GM19438 (cell line): ENCODE data around the gene TMED9.
"Not testable (repeated sequence)": the region's sequence is repeated elsewhere in the genome, so short reads cannot be mapped to it uniquely, and the experiment has no call there.

ENCODE experiments used
- ATAC-seq: cut with Tn5 transposase; IDR thresholded peaks from one replicate; pipeline ENCODE4 v1.9.1; 2021; ENCODE audit warnings: low read depth; ENCODE audit not compliant: unreplicated experiment

TMED9 gene

GRCh38 chr5:177605078-177605477 is 13.1 kb downstream of the TMED9 start:
- no peak for ATAC-seq

DNA sequence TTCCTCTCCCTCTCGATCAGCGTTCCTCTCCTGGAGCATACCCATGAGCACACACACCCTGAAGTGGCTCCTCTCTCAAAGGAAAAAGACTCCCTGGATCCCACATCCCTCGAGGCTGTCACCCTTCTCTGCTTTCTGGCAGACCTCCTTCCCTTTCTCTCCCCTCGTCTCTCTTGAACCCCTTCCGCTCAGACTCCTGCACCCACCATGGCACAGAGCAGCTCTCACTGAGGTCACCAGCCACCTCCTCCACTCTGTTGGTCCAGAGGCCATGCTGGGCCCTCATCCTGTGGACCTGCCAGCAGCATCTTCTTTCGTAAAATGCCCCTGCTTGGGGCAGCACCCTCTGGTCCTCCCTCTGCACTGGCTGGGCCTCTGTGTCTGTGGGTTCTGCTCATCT is 13.7 kb downstream of the TMED9 start:
- ATAC-seq = no peak

DNA sequence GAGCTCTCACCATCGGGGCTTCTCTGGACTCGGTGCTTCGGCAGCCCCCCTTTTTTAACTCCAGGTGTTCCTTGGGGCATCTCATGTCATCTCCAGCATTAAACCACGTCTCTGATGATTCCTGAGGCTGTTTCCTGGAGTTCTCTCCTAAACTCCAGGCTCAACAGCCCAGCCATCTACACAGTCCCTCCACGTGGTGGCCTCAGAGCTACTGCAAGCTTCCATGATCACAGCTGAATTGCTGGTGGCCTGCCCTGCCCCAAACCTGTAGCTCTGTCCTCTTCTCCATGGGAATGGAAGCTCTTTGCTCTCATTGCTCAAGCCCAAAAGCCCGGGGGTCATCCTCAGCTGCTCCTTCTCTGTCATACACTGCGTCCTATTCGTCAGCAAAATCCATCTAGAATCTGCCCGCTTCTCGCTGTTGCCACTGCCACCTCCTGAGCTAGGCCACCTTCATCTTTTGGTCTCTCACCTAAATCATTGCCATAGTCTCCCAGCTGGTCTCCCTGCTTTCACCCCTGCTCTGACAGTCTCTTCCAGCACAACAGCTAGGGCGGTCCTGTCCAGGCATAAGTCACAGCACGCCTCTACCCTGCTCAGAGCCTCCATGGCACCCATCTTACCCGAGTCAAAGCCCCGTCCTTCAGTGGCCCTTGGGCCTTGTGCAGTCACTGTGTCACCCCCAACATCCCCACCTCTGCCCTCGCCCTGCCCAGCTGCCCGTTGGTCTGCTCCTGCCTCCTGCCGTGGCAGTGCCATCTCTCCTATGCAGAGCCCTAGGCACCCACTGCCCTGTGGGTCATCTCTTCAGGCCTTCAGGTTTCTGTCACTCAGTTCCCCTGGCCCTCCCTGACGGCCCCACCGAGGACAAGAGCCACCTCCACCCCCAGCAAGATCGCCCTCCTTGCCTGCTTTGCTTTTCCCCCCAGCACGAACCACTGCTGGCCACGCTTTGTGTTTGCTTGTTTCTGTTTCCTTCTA is 14.4 kb downstream of the TMED9 start:
- ATAC-seq = no peak

DNA sequence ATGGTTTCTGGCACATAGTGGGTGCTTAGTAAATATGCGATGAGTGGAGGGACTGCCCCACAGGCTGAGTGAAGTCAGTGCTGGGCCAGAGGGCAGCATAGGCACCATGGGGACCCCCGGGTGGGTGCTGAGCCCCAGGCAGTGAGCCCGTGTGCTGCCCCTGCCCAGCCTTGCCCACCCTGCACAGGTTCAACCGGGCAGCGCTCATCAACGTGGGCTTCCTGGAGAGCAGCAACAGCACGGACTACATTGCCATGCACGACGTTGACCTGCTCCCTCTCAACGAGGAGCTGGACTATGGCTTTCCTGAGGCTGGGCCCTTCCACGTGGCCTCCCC is 15.1 kb downstream of the TMED9 start:
- no peak for ATAC-seq

DNA sequence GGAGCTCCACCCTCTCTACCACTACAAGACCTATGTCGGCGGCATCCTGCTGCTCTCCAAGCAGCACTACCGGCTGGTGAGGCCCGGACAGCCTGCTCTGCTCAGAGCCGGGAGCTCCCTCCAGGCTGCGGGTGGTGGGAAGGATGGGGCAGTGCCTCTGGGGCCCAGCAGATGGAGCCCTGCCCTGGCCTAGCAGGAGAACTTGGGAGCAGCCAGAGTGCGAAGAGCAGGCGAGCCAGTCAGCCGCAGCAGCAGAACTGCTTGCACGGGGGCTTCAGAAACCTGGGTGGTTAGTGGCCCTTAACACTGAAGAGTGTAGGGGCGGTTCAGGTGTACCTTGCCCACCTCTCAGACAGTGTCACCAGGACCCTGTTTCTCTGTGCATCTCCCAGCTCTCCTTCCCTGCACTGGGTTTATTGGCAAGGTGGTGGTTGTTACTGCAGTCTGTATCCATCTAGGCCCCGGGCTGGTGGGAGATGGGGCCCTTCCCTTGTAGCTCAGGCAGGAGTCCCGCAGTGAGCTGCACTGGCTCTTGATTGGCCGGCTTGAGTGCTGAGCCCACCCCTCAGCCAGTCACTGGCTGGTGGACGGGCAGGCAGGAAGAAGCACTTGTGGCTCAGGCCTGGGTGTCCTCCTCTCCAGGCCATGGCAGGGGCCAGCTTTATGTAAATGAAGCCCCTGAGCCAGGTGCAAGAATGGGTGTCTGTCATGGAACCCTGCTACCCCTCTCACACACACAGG is 15.6 kb downstream of the TMED9 start:
- no peak for ATAC-seq

DNA sequence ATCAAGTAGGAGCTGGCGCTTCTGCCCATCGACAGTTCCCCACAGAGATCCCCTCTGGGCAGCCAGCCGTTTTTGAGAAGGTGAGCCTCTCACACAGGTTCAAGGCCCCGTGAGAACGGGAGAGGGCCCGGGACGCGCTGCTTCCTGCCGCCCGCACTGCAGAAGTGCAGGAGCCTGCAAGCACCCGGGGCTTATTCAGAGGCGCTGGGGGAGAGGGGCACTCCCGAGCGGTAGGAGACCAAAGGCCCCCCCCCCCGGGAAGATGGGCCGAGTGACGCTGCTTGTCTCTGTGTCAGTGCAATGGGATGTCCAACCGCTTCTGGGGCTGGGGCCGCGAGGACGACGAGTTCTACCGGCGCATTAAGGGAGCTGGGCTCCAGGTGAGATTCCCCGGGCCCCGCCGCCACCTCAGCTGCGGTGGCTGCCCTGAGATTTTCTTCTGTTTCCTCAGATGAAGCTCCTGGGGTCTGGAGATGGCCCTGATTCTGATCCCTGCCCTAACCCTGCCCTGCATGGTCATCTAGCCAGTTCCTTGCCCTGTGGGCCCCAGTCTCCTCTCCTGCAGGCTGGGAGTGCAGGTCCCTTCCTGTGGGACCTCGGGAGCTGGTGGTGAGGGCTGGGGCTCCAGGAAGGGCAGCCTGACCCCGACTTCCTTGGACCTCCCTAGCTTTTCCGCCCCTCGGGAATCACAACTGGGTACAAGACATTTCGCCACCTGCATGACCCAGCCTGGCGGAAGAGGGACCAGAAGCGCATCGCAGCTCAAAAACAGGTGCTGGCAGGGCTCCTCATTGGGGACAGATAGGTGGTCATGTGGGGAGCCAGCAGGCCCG is 16.5 kb downstream of the TMED9 start:
- ATAC-seq = no peak

DNA sequence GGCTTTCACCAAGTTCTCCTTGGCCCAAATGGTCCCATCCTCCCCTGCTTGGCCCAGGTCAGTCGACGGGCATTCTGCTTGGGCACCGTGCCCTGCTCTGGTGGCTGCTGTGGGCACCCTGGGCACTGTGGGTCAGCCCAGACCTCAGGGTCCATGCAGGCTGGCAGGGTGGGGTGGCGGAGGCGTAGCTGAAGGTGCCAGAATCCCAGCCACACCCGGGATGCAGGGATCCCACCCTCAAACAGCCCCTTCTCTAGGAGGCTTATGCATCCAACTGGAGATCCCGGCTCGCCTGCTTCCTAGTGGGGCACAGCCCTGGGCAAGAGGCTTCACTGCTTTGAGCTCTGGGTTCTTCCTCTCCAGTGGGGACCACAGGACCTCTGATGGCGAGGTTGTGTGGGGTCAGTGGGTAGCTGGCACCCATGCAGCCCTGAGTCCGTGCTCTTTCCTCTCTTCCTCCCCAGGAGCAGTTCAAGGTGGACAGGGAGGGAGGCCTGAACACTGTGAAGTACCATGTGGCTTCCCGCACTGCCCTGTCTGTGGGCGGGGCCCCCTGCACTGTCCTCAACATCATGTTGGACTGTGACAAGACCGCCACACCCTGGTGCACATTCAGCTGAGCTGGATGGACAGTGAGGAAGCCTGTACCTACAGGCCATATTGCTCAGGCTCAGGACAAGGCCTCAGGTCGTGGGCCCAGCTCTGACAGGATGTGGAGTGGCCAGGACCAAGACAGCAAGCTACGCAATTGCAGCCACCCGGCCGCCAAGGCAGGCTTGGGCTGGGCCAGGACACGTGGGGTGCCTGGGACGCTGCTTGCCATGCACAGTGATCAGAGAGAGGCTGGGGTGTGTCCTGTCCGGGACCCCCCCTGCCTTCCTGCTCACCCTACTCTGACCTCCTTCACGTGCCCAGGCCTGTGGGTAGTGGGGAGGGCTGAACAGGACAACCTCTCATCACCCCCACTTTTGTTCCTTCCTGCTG is 17.4 kb downstream of the TMED9 start:
- no peak for ATAC-seq

DNA sequence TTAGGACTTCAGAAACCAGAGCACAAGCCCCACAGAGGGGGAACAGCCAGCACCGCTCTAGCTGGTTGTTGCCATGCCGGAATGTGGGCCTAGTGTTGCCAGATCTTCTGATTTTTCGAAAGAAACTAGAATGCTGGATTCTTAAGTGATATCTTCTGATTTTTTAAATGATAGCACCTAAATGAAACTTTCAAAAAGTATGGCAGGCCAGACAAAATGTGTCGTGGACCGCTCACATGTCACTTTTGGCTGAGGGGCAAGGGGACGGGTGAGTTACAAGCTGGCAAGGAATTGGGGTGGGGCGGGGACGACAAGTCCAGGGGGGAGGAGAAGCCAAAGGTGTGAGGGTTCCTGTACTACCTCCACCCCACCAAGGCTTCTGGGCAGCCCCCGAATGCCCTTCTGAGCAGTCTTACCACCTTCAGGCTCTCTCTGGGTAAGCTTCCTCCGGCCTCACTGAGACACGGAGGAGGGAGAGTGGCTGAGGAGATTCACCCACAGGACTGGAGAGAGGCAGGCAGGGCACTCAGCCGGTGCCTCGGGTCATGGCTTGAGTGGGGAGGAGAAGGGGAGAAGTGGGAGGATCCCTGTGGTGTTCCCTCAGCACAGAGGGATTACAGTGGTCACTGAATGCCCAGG is 18.2 kb downstream of the TMED9 start:
- no peak for ATAC-seq

DNA sequence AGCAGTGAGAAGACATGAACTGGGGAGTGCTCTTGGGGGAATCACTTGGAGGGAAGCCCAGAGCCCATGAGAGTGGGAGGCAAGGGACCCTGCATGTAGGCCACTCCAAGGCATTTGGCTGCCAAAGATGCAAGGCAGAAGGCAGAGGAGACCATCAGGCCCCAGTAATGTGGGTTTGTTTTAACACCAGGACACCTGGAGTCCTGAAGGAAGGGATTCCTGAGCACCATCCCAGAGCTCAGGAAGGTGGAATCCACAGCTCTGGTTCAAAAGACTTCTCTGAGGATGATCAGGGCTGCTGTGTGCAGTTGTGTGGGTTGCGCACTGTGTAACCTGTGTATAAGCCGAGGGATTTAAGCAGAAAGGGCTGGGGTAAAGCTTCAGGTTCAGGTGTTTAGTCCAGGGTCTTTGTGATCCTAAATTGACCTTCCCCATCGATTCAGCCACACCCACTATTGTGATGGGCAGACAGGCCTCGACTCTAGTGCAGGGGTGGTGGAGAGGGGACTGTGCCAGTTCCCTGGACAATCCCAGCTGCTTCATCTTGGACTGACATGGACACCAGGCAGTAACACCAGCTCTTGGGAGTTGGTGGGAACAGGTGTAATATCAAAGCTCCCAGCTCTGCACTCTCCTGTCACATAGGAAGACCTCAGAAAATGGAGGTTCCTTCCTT is 18.9 kb downstream of the TMED9 start:
- ATAC-seq = no peak

GRCh38 chr5:177611446-177612214 is 19.6 kb downstream of the TMED9 start:
- ATAC-seq = no peak

- ATAC-seq = no peak
Measured at GRCh38 chr5:177612215-177612673, 20.2 kb downstream of the TMED9 start.

GRCh38 chr5:177620560-177620959 is 28.6 kb downstream of the TMED9 start:
- no peak for ATAC-seq

DNA sequence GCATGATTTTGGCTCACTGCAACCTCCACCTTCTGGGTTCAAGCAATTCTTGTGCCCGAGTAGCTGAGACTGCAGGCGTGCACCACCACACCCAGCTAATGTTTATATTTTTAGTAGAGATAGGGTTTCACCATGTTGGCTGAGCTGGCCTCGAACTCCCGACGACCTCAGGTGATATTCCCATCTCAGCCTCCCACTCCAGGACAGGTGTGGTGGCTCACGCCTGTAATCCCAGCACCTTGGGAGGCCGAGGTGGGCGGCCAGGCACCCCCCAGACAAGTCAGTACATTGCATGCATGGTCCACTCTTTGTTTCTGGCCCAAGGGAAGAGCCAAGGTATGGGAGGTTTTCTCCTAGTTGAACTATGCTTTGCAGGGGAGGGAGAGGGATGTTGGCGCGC is 32.2 kb downstream of the TMED9 start:
- ATAC-seq = not testable (repeated sequence)

DNA sequence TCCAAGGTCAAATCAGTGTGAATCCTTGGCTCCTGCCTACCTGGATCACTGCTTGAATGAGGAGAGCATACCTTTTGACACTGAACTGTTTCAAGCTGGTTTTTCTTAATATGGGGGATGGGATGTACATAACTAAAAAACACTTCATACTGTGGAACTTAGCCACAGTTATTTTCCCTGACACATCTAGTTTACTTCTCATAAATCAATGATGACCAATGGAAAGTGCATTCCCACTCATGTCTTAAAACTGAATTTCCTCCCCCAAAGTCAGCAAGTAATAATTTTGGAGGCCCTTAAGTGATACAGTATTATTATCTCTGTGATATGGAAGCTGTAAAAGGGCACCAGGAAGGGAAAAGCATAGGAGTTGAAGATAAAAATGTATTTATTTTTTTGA is 38.2 kb downstream of the TMED9 start:
- ATAC-seq = not testable (repeated sequence)

GRCh38 chr5:177634912-177635311 is 42.9 kb downstream of the TMED9 start:
- not testable (repeated sequence) for ATAC-seq

- not testable (repeated sequence) for ATAC-seq
Measured at GRCh38 chr5:177645462-177645861, 53.5 kb downstream of the TMED9 start.
